HepG2 (cell line): Measurements from ENCODE around the gene NR1H3.

Experiments
- CREM ChIP-seq, 2 experiments: sonication (generic) in 1 of 2; formaldehyde crosslinking in 1 of 2; IDR thresholded peaks; 2 replicates each; pipeline versions ENCODE4 v1.4.0 to v1.6.1; 2016 to 2020; ENCODE audit warnings: antibody characterized with exemption in 1 of 2, mild to moderate bottlenecking in 1 of 2, missing genetic modification reagents in 1 of 2
- FOXA1 ChIP-seq, 2 experiments: fragments of 450-650 bp in 1 of 2; sonication (generic) in 1 of 2; formaldehyde crosslinking in 1 of 2; IDR thresholded peaks; 2 replicates each; pipeline versions ENCODE4 v1.4.0 to v1.6.1; 2016 to 2020; ENCODE audit warnings: missing genetic modification reagents in 1 of 2
- SP1 ChIP-seq, 2 experiments: fragments of 450-650 bp in 1 of 2; sonication (generic) in 1 of 2; formaldehyde crosslinking in 1 of 2; IDR thresholded peaks; 2 replicates each; pipeline versions ENCODE4 v1.4.0 to v1.6.1; 2016 to 2020; ENCODE audit warnings: missing genetic modification reagents in 1 of 2
- SUZ12 ChIP-seq: fragments of 150-350 bp; IDR thresholded peaks from 2 replicates; pipeline ENCODE4 v1.6.1; 2014; ENCODE audit warnings: low read depth, low read length
- TFDP2 ChIP-seq: sonication (generic); formaldehyde crosslinking; IDR thresholded peaks from 2 replicates; pipeline ENCODE4 v1.4.0; 2020; ENCODE audit warnings: missing genetic modification reagents
- ZNF121 ChIP-seq: sonication (generic); formaldehyde crosslinking; IDR thresholded peaks from 2 replicates; pipeline ENCODE4 v1.5.0; 2020; ENCODE audit warnings: mild to moderate bottlenecking, missing genetic modification reagents

DNA sequence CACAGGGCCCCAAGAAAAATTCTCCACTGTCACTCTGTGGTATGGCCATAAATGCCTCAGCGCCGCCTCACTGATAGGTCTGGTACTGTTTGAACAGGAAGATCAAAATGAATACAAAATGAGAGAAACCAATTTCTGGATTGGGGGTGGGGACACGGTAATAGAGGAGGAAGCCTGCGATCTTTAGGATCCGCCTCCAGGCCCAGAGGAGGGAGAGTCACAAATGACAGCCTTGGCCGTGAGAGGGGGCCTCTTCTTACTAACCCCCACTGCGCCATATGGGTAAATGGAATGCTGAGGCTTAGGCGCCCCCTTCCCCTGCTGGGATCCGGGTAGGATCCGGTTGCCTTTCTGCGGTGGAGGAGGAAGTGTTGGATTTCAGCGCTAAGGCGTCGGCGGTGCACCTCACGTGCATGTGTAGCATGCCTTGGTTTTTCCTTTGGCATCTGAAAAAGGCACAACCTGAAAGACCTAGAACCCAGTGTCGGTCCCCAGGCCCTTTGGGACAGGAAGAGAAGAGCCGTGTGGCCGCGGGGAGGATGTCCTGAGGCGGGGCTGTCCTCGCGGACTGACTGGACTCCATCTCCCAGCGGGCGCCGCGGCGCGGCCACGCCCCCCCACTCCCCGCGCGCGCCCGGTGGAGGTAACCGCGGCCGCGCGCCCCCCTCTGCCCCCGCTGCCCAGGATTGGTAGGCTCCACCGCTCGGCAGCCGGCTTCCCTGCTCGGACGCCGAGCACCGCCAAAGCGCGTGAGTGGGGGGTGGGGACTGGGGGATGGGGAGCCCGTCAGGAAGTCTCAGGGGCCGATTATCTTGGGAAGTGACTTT is 11.4 kb downstream of the NR1H3 start:
- TF ChIP-seq FOXA1 (IDR thresholded peaks at IDR 0.05): no peak
- no peak for TF ChIP-seq FOXA1 (CRISPR knock-in tag; IDR thresholded peaks at IDR 0.05)
- TF ChIP-seq TFDP2 (CRISPR knock-in tag): no peak
- TF ChIP-seq SP1 (IDR thresholded peaks at IDR 0.05): no peak
- TF ChIP-seq SP1 (CRISPR knock-in tag; IDR thresholded peaks at IDR 0.05): peak; percentile 31; the same call in 1 of the 2 replicates
- no peak for TF ChIP-seq ZNF121 (CRISPR knock-in tag)
- peak; percentile 40; the same call in 1 of the 2 replicates for TF ChIP-seq SUZ12
- peak; percentile 35; the same call in 1 of the 2 replicates for TF ChIP-seq CREM (IDR thresholded peaks at IDR 0.05)
- no peak for TF ChIP-seq CREM (CRISPR knock-in tag; IDR thresholded peaks at IDR 0.05)
